Thoracic aorta (tissue), 2 donors: Measurements from ENCODE around the gene TMEM33. TPM values are rescaled to one million over a fixed set of nuclear protein-coding genes. Genes with fewer than 3 reads are reported as not detected.

Experiments
- ATAC-seq: fragments of 150-250 bp; one replicate; pipeline ENCODE4 v1.8.0; 2017; ENCODE audit warnings: low read depth; ENCODE audit not compliant: insufficient number of reproducible peaks, low FRiP score
- DNase-seq: peaks from one replicate; pipeline ENCODE4 v3.0.0-alpha.2; 2020; ENCODE audit warnings: low spot score
- H3K27ac ChIP-seq, 2 donors: fragments of 200-600 bp; sonication (generic); 1 replicate in 1 of 2; 2 replicates in 1 of 2; pipeline ENCODE4 v1.5.1; 2016; ENCODE audit warnings: mild to moderate bottlenecking in 2 of 2, moderate library complexity in 2 of 2
- H3K27me3 ChIP-seq: fragments of 200-600 bp; sonication (generic); replicated peaks from 2 replicates; pipeline ENCODE4 v1.6.0; 2016; ENCODE audit warnings: mild to moderate bottlenecking; ENCODE audit not compliant: insufficient read depth
- H3K36me3 ChIP-seq: fragments of 200-600 bp; sonication (generic); one replicate; pipeline ENCODE4 v1.5.1; 2016
- H3K4me1 ChIP-seq, 2 donors: fragments of 200-600 bp; sonication (generic); 1 replicate in 1 of 2; 2 replicates in 1 of 2; pipeline versions ENCODE4 v1.5.1 to v1.6.0; 2016; ENCODE audit warnings: low read depth in 2 of 2, mild to moderate bottlenecking in 1 of 2; ENCODE audit not compliant: control insufficient read depth in 1 of 2
- H3K4me3 ChIP-seq: fragments of 200-600 bp; sonication (generic); 2 replicates; pipeline ENCODE4 v1.5.1; 2016; ENCODE audit warnings: mild to moderate bottlenecking
- H3K9me3 ChIP-seq: fragments of 200-600 bp; sonication (generic); 2 replicates; pipeline ENCODE4 v1.5.1; 2016
- CTCF ChIP-seq: fragments of 200-600 bp; sonication (generic); IDR thresholded peaks from one replicate; pipeline ENCODE4 v1.5.1; 2019; ENCODE audit warnings: antibody characterized with exemption
- total RNA-seq, 2 donors: library from RNA; depleted of rRNA; stranded (reverse); fragments of >200 nt; gene quantifications; one replicate each; pipeline versions ENCODE4 v1.1.0 to v1.2.3, GENCODE V29; 2016

TMEM33 gene
- total RNA-seq, 2 donors from 2014 or later = 20.0 to 32.3 TPM

DNA sequence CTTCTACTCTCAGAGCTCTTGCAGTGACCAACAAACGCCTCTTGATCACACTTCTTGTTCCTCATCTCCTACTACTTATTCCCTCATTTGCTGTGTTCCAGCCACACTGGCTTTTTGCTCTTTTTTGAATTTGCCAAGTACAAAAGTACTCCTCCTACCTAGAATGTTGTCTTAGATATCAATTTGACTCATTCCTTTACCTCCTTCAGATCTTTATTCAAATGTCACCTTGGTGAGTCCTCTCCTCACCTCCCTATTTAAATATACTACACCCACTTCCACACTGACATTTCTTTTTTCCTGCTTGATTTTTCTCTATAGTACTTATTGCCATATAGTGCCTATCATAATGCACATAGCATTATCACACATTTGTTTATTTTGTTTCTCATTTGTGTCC lies 40.1 kb downstream of the TMEM33 start:
- no peaks in the 10 kb centered on the region for H3K36me3 ChIP-seq
- no peaks in the 10 kb centered on the region for H3K27me3 ChIP-seq
- TF ChIP-seq CTCF = no peak
- H3K4me1 ChIP-seq = no peaks in the 10 kb centered on the region
- ATAC-seq (no peak), DNase-seq (no peak)
- no peak overlapping the region for H3K27ac ChIP-seq
- H3K4me3 ChIP-seq = no peak overlapping the region
- H3K9me3 ChIP-seq = no peaks in the 10 kb centered on the region

DNA sequence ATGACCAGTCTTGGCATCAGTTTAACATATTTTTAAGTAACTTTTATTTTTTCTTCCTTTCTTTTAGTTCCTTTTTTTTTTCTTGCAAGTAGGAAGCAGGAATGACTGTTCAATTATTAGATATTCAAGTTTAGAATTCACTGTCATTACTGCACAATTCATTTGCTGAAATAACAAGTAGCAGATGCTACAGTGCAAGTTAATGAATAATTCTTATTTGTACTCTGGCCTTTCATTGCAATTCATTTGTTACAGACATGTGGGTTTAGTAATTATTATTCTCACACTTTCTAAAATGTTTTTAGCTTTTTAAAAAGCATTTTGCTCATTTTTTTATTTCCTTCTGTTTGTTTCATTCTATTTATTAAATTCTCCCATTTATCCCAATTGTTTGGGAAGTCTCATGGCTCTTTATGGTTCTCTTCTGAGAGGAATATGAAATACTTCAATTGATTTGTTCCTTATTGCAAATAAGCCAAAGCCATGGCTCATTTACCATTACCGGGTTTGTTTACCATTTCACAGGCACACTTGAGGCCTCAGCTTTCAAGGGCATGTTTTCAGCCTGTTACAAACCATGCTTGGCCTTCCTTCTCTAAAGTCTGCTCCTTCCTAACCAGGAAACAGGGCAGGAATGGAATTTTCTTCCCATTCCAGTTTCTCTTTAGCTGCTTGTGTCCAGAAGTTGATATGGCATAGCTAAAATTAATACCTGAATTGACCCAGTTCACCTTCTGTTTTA lies 41.7 kb downstream of the TMEM33 start:
- TF ChIP-seq CTCF = no peak
- DNase-seq (no peak), ATAC-seq (no peak)
- Histone ChIP-seq H3K4me1 (no peaks in the 10 kb centered on the region), H3K27ac (no peak overlapping the region), H3K36me3 (no peaks in the 10 kb centered on the region), H3K9me3 (no peaks in the 10 kb centered on the region), H3K4me3 (no peak overlapping the region), H3K27me3 (no peaks in the 10 kb centered on the region)

DNA sequence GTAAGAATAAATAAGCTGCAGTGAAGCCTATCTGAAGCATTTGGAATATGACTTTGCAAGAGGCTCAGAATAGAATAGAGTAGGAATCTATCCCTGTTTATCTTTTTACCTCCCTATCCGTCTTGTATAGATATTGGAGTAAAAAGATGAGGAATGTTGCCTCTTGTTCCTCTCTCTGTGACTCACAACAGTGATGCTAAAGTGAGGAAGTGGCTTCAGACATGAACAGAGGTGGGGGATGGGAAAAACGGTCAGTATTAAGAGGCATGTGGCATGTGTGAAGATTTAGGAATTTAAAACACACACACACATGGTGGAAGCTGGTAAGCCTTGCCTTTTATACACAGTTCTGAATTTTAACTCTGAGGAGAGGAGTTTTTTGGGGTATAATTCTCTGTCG lies 42.5 kb downstream of the TMEM33 start:
- no peak for TF ChIP-seq CTCF
- H3K4me1 ChIP-seq = no peaks in the 10 kb centered on the region
- no peaks in the 10 kb centered on the region for H3K27me3 ChIP-seq
- DNase-seq (no peak), ATAC-seq (no peak)
- no peak overlapping the region for H3K27ac ChIP-seq
- H3K36me3 ChIP-seq = no peaks in the 10 kb centered on the region
- no peak overlapping the region for H3K4me3 ChIP-seq
- no peaks in the 10 kb centered on the region for H3K9me3 ChIP-seq

DNA sequence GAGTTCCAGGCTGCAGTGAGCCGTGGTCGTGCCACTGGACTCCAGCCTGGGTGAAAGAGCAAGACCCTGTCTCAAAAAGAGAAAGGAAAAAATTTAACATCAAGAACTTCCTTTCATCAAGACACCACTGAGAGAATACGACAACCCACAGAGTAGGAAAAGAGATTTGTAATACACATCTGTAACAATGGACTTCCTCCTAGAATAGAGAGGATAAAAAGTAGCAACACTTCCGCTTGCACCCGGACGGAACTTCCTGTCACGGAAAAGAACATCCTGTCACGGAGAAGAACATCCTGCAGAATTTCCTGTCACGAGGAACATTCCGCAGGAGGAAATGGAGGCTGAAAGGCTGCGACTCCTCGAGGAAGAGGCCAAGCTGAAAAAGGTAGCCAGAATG lies 46.2 kb downstream of the TMEM33 start, which contains the start of gene DCAF4L1:
DCAF4L1 (plus strand) TSS at position 301 of the 400 bp plus-strand sequence; CDS start at position 338, 37 bp downstream.
- ATAC-seq = no peak
- Histone ChIP-seq H3K4me3 (no peak within 1 kb of the TSS), H3K27me3 (no peaks in the 10 kb centered on the region), H3K9me3 (no peaks in the 10 kb centered on the region), H3K4me1 (no peaks in the 10 kb centered on the region), H3K36me3 (no peaks in the 10 kb centered on the region), H3K27ac (no peak within 1 kb of the TSS)
- TF ChIP-seq CTCF = no peak
- no peak for DNase-seq

DNA sequence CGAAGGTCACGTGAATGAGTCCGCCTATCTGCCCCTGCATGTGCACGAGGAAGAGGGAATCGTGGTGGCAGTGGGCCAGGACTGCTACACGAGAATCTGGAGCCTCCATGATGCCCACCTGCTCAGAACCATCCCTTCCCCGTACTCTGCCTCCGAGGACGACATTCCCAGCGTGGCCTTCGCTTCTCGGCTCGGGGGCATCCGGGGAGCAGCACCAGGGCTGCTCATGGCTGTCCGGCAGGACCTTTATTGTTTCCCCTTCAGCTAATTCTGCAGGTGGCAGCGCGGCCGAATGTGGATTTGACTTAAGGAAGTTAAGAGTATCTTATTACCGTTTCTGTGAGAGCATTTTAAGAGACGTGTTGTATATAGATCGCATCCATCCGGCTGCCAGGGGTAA lies 47.5 kb downstream of the TMEM33 start:
- DNase-seq = no peak
- Histone ChIP-seq H3K4me3 (no peak overlapping the region), H3K4me1 (no peaks in the 10 kb centered on the region), H3K27ac (no peak overlapping the region), H3K27me3 (no peaks in the 10 kb centered on the region), H3K36me3 (no peaks in the 10 kb centered on the region), H3K9me3 (no peaks in the 10 kb centered on the region)
- ATAC-seq = no peak
- no peak for TF ChIP-seq CTCF
